GM21576 (cell line): ENCODE data around the gene MOB4.
"Not testable (repeated sequence)": the region's sequence is repeated elsewhere in the genome, so short reads cannot be mapped to it uniquely, and the experiment has no call there.

Experiments used
- ATAC-seq: cut with Tn5 transposase; IDR thresholded peaks from one replicate; pipeline ENCODE4 v1.9.1; 2021; ENCODE audit warnings: mild to moderate bottlenecking, moderate library complexity; ENCODE audit not compliant: unreplicated experiment

Gene MOB4

DNA sequence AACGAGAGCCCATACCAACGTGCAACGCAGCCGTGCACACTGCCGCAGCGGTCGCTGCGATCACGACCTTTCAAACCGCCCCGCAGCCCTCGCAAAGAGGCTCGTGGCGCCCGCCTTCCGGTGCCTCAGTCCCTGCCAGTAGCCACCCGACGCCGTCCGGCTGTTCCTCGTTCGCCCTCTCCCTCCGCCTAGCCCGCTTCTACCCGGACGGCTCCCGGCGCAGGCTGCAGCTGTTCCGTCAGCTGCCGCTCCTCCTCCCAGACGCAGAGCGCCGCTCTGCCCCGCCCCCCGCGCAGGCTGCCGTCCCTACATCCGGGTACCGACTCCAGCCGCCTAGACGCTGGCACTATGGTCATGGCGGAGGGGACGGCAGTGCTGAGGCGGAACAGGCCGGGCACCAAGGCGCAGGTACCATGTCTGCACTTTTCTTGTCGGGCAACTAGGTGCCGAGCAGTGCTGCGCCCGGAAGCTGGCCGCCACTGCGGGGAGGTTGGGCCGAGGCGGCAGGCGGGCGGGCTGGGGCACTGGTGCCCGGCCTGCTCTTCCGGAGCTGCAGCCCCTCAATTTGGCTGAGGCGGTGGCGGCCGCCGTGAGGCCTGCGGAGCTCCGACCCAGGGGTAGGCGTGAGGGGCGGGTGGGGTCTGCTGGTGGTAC is at the start of gene MOB4:
Gene MOB4, plus strand, starts transcription at position 328 of the 654 bp plus-strand sequence. Its CDS starts 21 bp downstream, at position 349.
- ATAC-seq: peak; percentile 92

DNA sequence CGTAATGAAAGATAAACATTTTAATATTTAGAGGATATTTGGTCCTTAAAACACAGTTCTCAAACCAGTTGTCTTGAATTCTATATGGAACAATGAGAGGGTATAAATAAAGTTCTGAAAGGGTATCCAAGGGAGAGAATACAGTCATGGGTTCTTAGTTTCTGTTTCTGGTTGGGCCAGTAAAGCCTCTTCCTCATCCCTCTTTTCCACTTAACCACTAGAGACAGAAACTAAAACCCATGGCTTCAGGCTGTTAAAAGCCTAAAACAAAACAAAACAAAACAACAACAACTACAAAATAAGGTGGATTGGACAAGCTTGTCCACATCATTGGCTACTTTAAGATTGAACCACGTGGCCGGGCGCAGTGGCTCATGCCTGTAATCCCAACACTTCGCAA is 43.7 kb upstream of the MOB4 start:
- ATAC-seq: no peak

DNA sequence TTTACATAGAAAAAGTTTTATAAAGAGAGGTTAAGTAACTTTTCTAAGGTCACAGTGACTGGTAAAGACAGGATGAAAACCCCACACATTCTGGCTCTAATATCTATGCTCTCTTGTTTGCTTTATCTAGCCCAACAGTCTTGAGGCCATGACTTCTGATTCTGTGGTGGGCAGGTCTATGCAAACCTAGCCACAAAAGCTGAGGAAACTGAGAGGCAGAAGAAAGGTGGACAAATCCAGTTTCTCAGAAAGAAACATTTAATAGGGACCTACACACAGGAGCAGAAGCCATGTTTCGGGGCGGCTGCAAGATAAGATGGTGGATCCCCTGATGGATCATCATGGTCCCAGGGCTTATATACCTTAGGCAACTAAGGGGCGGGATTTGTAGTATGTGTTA is 38.1 kb upstream of the MOB4 start:
- no peak for ATAC-seq

DNA sequence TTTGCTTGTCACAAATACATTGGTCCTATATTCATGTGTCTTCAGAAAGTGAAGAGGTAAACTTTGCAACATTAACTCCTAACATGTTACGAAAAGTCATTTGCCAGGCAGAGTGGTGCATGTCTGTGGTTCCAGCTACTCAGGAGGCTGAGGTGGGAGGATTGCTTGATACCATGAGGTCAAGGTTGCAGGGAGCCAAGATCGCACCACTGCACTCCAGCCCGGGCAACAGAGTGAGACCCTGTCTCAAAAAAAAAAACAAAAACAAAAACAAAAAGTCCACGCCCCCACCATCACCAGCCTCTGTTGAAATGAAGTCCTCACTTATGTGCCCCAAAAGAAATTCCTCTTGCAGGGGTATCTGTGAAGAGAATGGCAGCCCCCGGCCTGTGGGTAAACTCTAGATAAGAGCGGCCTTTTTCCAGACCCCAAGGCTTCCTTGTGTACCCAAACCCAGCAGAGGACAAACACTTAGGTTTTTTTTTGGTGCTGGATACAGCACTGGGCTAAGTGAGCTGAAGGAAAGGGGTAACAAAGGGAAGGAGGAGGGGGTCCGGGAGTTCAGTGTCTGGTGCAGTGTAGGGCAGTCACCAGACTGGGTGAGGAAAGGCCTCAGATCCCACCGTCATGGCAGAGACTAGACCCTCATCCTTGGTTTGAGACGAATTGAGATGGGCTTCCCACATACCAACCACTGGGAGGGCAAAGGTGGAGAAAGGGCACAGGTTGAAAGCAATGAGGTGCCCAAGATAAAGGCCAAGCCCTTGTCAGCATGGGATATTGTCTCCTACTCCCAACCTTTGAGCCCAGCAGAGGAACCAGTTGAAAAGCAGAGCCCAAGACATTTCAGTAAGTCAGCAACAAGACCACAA is 35.5 kb upstream of the MOB4 start:
- no peak for ATAC-seq

DNA sequence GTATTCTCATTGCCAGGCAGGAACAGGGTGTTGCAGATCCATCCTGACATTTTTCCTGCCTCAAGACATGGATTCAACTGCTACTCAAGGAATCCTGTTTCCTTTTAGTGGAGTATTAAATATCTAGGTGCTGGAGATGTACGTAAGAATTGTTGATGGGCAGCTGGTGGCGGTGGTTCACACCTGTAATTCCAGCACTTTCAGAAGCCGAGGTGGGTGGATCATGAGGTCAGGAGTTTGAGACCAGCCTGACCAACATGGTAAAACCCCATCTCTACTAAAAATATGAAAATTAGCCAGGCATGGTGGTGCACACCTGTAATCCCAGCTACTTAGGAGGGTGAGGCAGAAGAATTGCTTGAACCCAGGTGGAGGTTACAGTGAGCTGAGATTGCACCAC is 31.6 kb upstream of the MOB4 start:
- not testable (repeated sequence) for ATAC-seq

DNA sequence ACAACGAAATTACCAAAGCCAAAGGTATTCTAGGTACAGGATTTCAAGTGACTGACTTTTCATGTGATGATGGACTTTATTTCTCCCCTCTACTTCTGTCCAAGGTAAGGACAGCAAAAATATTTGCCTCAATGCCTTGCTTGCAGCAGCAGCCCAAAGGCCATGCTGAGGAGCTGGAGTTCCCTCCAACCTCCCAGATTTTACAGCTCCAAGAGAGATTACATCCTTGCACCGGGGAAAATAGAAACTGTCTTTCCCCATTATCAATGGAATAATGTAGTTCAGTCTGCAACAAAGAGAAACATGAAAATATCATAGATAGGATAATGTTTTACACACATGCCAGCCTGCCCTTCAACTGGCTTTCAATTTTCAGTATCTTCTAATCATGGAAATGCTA is 29.7 kb upstream of the MOB4 start:
- no peak for ATAC-seq

DNA sequence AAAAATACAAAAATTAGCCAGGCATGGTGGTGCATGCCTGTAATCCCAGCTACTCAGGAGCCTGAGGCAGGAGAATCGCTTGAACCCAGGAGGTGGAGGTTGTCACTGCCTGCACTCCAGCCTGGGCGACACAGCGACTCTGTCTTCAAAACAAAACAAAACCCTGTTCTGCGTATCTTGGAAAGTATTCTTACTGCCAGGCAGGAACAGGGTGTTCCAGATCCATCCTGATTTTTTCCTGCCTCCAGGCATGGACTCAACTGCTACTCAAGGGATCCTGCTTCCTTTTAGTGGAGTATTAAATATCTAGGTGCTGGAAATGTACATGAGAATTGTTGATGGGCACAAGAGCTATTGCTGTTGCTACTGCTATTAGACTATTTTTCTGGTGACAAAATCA is 28.5 kb upstream of the MOB4 start:
- ATAC-seq: no peak

DNA sequence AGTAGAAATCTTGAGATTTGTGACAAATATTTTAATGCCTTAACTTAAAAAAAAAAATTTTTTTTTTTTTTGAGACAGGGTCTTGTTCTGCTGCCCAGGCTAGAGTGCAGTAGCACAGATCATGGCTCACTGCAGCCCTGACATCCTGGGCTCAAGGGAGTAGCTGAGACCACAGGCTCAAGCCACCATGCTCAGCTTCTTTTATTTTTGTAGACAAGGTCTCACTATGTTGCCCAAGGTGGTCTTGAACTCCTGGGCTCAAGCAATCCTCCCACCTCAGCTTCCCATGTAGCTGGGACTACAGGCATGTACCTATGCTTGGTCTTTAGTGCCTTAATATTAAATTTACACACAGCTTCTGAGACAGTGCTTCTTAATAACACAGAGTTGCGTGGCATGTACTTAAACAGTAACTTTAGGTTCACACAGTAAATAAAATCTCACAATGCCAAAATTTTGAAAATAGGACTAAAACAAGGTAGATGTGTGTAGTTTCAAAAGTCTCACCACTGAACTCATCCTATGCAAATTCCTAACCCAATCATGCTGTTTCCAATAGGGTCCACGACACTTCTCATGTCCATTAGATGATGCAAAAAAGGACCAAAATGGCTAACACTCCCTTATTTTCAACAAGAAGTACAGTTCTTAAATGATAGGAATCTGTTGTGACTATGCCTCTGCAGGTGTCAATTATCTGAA is 20.3 kb upstream of the MOB4 start:
- ATAC-seq: no peak

DNA sequence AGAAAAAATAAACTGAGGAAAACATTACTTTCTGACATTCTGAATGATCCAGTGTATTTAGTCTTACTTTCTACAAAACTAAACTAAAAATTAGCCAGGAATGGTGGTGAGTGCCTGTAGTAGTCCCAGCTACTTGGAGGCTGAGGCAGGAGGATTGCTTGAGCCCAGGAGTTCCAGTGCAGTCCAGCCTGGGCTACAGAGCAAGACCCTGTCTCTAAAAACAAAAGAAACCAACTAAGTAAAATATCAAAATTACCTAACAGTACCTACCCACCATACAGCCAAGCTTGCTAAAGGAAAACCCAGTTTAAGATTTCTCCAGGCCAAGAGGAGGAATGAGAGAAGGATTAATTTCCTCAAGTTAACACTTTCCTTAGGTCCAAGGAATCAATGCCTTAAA is 19.2 kb upstream of the MOB4 start:
- ATAC-seq: no peak

DNA sequence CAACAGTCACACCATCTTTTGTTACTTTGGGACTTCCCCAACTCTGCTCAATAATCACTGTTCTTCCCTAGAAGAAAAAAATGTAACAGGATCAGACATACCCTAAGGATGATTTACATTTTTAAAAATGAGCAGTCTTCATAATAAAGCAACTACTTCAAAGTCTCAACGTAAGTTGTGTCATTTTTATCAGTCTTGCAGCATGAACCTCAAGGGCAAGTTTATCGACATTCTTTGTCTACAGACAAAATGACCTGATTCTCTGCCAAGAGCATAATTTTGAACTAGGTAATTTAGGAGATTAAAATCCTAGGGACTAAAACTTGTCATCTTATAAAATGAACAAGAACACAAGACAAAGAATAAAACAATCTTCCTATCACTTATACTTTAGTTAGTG is 18.5 kb upstream of the MOB4 start:
- no peak for ATAC-seq

DNA sequence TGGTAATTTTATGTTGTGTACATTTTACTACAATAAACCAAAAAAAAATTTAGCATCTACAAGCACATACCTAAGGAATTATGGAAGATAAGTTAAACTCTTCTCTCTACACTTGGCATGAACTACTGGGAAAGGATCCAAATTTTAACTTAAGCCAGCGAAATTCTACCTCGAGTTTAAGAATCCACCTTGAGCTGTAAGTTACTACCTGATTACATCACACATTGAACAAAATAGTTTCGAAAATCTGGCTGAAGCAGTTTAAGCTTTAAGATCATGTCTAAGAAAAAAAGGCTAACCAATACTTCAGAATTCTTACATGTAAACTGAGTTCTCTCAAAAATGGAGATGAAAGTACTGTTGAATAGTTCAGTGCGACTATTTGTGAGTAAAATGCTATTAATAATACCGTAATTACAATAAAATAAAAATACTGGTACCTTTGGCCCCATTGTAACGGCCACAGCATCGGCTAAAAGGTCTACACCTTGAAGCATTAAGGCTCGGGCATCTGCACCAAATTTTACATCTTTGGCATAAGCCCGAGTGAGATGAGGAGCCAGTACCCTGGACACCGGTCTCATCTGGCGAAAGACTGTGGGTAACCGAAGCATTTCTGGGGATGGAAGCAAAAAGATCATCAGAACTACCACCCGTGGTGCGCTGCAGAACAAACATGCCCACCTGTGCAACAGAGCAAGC is 17.5 kb upstream of the MOB4 start:
- ATAC-seq: no peak

DNA sequence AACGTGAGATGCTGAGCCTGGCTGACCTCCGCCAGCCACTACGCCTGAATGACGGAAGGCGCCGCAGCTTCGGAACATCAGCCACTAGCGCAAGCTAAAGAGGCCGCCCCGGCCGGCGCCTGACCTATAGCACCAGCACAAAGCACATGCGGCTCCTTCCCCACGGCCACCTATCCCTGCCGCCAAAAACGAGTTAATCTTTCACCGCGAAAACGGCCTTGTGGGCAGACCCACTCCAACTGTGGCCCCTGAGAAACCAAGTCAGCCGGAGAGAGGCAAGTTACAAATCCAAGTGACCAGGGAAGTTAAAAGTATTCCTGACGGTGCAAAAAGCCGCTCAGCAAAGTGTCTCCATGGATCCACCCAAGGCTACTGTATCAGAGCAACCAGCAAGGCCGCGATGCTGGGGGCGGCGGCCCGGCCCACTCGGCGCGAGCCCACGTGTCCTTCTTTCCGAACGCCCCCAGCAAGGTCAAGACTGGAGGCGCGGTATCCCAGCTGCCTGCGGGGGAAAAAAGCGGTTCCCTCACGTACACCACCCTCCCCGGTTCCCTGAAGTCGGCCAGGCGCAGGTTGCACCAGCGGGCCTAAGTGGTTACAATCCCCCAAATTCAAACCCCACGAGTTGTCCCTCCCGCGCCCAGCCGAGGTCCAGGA is 16.8 kb upstream of the MOB4 start:
- ATAC-seq: peak; percentile 24

DNA sequence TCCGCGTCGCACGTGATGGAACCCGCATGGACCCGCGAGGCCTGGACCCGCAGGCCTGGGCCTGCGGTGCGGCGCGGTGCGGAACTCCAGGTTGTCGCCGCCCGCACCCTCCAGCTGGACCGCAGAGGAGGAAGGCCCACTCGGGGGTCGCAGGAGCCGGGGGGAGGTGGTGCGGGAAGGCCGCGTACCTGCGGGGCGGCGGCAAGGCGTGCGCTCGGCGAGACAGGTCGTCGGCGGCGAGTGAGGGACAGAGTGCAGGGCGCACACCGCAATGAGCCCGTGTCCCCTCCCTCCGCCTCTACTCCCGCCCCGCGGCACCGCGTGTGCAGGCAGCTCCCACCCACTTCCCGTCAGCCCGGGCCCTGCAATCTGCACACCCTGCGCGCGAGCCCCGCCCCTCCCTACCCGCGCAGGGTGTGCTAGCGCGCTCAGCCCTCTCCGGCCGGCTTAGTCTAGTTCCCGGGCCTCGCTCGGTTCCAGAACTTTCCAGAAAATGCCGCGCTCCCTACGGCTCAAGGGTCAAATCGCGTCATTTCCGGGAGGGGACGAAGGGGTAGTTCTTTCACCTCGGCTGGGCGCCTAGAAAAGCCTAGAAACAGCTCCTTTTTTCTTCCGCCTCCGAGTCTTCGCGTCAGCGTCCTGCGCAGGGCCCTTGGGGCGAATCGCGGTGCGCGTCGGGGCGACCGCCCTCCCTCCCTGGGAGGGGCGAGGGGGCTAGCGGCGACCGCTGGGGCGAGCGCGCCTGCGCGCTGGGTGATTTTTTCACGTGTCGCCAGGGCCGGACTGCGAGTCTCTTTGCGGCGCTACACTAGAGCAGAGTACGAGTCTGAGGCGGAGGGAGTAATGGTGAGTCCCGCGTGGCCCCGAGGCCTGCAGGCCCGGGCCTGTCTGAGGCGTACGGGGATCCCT is 16.0 kb upstream of the MOB4 start, which contains the start of the genes HSPD1 and HSPE1:
Gene HSPD1, minus strand, starts transcription at position 247 of the 909 bp plus-strand sequence. CDS start 992 bp downstream, outside the sequence.
Gene HSPE1, plus strand, starts transcription at position 786 of the 909 bp plus-strand sequence. Its CDS starts 58 bp downstream, at position 844.
- peak; percentile 75 for ATAC-seq

DNA sequence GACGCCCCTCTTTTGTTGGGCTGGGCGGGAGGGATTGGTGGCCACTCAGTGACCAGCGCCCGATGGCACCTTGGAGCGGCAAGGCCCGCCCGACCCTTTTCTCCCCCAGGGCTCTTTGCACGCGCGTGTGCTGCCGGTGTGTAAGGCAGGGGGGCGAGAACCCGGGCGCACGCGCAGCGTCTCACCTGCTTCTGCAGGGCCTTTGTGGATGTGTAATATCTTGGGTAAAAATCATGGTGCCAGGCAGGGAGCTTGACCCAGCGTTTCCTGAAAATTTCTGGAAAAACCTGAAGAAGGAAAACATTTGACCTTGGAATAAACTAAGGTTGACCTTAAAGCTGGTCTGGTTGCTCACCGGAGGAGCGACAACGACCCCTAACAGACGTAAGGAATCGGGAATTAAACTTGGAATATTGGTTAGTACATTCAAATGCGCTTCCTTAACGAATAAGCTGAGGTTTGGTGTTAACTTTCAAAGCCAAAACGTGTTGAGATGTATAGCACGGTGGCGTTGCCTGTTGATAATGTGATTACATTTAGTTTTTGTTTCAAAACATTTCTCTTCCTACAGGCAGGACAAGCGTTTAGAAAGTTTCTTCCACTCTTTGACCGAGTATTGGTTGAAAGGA is 15.2 kb upstream of the MOB4 start:
- peak; percentile 1 for ATAC-seq

DNA sequence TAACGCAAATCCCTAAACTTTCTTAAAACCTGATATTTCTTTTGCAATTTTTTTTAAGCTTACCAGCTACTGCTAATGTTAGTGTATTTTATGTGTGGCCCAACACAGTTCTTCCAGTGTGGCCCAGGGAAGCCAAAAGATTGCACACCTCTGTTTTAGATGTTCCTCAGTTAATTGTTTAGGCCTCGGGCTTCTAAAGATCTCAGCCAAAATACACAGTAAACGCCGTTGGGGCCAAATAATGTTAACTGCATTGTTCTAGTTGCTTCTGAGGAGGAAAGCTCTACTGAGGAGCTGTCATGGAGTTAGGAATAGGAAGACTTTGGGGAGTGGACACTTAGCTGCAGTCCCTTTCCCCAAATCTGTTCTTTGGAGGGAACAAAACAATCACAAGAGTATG is 13.7 kb upstream of the MOB4 start:
- no peak for ATAC-seq

DNA sequence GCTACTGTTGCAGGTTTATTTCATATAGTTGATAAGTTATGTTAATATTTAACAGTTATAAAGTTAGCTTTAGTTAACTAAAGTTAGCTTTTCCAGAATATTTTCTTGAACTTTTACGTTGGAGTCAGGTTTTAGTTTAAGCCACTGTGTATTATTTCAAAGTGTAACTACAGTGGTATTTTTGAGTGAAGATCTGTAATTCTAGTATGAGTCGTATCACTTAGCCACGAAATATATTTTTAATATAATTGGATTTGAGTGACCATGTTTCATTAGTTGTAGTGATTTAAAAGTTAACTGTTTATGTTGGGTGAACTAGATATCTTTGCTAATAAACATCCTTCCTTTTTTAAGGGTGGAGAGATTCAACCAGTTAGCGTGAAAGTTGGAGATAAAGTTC is 13.2 kb upstream of the MOB4 start:
- ATAC-seq: no peak

DNA sequence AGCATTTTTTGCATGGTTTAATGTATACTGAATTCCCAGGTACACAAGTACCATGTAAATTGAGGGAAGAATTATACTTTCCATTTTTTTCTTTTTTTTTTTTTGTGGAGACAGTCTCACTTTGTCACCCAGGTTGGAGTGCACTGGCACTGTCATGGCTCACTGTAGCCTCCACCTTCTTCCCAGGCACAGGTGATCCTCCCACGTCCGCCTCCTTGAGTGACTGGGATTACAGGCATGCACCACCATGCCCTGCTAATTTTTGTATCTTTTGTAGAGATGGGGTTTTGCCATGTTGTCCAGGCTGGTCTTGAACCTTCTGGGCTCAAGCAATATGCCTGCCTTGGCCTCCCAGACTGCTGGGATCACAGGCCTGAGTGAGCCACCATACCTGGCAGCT is 11.9 kb upstream of the MOB4 start:
- no peak for ATAC-seq

DNA sequence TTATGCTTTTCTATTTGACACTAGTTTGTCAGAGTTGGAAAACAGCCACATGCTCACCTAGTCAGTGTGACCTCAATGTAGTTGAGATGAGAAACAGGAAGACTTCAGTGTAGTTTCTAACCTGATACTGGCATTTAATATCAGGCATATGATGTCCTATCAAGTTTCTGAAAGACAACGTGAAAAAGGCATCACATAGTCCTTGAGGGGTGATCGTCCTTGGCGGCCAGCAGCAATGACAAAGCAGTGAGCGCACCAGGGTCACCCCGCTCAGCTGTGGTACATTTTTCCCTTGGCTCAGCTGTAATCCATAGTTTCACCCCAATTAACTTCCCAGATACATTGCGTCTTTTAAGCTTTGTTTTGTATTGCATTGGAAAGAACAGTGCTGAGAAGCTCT is 11.4 kb upstream of the MOB4 start:
- ATAC-seq: no peak

DNA sequence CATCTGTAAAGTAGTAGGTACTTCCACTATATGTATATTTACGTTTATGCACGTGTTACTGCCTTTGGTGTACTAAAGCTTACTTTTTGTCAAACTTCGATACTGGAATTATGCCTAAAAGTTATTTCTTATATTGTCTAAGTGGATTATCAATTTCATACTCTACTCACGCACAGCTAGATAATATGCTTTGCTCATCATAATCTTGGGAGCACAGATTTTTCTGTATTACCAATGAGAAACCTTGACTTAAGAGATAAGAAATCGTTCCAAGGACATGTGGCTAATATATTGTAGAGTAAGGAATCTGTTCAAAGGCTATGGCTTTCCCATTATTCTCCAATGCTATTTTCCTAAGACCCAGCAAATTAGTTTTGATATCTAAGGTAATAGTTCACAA is 9.2 kb upstream of the MOB4 start:
- ATAC-seq: no peak
